ENCODE data around the gene CELF2. TPM values are rescaled to one million over a fixed set of nuclear protein-coding genes. Genes with fewer than 3 reads are reported as not detected.

CELF2 gene
- total RNA-seq, 1 donor from 2014 or later: 14.4 TPM

DNA sequence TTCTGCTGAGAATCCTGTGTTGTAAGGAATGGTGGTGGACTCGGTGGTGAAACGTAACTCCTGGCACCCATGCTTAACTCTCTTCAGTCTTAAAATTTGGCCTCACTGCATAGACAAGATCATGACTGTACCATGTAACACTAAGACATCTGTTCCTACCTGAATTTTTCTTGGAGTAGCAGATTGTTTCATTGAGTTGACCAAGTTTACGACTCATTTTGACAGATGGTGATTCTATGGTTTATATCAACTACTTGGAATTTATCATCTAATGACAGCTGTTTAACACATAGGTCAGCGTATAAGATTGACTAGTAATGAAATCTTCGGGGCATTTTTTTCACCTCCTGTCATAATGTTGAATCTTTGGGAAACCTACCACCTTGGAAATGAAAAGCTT lies 184.2 kb downstream of the CELF2 start:
- Mint-ChIP-seq H3K9me3 (no peaks in the 10 kb centered on the region), H3K4me3 (no peak overlapping the region), H3K27me3 (peaks cover 54% of the 10 kb centered on the region), H3K27ac (no peak overlapping the region), H3K4me1 (ENCODE audit: unreplicated experiment) (peaks cover 30% of the 10 kb centered on the region), H3K36me3 (peaks cover 3% of the 10 kb centered on the region)
- no peak for TF ChIP-seq CTCF (conservative IDR thresholded peaks at IDR 0.05)
- DNase-seq (ENCODE audit: extremely low spot score, unreplicated experiment): no peak

- Mint-ChIP-seq H3K36me3 (no peaks in the 10 kb centered on the region), H3K4me3 (peak overlapping the region; percentile 78)
Measured at GRCh38 chr10:11204351-11204942, 186.8 kb downstream of the CELF2 start.

DNA sequence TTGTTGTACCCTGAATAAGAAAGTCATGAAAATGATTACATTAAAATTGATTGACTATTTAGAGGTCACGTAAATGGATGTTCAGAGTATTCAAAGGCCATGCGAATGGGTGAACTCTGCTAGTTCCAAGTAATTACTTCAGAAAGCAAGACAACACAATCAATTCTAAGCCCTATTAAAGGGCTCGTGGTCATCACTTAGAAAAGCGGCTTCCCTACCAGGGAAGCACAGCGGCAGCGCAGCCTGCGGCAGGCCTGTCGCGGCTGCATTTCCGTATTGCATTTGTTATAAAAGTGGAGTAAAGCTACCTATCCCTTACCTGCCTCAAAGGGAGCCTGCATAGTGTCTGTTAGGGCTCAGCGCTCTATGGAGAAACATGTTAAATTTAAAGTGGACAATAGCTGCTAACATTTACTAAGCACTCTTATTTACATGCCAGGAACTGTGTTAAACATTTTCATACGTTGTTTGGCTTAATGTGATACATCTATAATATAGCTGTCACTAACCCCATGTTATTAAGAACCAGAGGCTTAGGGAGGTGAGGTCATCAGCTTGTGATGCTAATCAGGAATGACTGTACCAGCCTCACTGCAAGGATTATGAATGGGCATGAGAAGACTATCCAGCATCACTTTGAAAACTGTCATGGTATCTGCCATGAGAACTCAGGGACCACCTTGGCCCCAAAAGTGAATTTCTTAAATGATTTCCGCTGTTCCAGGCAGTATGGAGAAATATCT lies 187.5 kb downstream of the CELF2 start:
- Mint-ChIP-seq H3K27me3 (peaks cover 51% of the 10 kb centered on the region), H3K27ac (peak overlapping the region; percentile 73), H3K4me3 (peak overlapping the region; percentile 78), H3K36me3 (no peaks in the 10 kb centered on the region), H3K9me3 (no peaks in the 10 kb centered on the region), H3K4me1 (ENCODE audit: unreplicated experiment) (peaks cover 25% of the 10 kb centered on the region)
- TF ChIP-seq CTCF (conservative IDR thresholded peaks at IDR 0.05): no peak
- DNase-seq (ENCODE audit: extremely low spot score, unreplicated experiment): no peak

More at GRCh38 chr10:11204351-11204942, 186.8 kb downstream of the CELF2 start:
- no peaks in the 10 kb centered on the region for H3K9me3 Mint-ChIP-seq
- DNase-seq (ENCODE audit: extremely low spot score, unreplicated experiment): no peak
- peaks cover 25% of the 10 kb centered on the region for H3K4me1 Mint-ChIP-seq (ENCODE audit: unreplicated experiment)
- H3K27ac Mint-ChIP-seq: peak overlapping the region; percentile 73
- TF ChIP-seq CTCF (conservative IDR thresholded peaks at IDR 0.05): no peak
- H3K27me3 Mint-ChIP-seq: peaks cover 55% of the 10 kb centered on the region

- no peak for TF ChIP-seq CTCF (conservative IDR thresholded peaks at IDR 0.05)
- no peaks in the 10 kb centered on the region for H3K9me3 Mint-ChIP-seq
- no peaks in the 10 kb centered on the region for H3K36me3 Mint-ChIP-seq
- peaks cover 25% of the 10 kb centered on the region for H3K4me1 Mint-ChIP-seq (ENCODE audit: unreplicated experiment)
- H3K27me3 Mint-ChIP-seq: peaks cover 44% of the 10 kb centered on the region
- H3K4me3 Mint-ChIP-seq: no peak overlapping the region
- no peak overlapping the region for H3K27ac Mint-ChIP-seq
- no peak for DNase-seq (ENCODE audit: extremely low spot score, unreplicated experiment)
Measured at GRCh38 chr10:11206676-11207559, 189.2 kb downstream of the CELF2 start.

DNA sequence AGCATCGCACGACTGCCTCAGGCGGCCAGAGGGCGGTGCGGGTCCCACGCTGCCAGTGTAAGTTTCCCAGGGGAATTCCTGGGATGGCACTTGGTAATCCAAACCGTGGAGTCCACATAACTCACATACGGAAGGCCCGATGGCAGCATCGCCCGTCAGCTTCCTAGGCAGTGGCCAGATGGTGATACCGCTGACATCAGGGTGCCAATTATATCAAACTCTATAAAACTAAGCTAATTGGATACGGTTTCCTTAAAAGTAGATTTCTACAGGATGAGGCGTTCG lies 189.8 kb downstream of the CELF2 start:
- Mint-ChIP-seq H3K27me3 (peaks cover 43% of the 10 kb centered on the region), H3K36me3 (no peaks in the 10 kb centered on the region), H3K4me3 (no peak overlapping the region), H3K4me1 (ENCODE audit: unreplicated experiment) (peaks cover 23% of the 10 kb centered on the region), H3K9me3 (no peaks in the 10 kb centered on the region), H3K27ac (no peak overlapping the region)
- no peak for DNase-seq (ENCODE audit: extremely low spot score, unreplicated experiment)
- no peak for TF ChIP-seq CTCF (conservative IDR thresholded peaks at IDR 0.05)

All from type B pancreatic cell (in vitro differentiated cells).